Measurements from ENCODE around the gene USP40.

DNA sequence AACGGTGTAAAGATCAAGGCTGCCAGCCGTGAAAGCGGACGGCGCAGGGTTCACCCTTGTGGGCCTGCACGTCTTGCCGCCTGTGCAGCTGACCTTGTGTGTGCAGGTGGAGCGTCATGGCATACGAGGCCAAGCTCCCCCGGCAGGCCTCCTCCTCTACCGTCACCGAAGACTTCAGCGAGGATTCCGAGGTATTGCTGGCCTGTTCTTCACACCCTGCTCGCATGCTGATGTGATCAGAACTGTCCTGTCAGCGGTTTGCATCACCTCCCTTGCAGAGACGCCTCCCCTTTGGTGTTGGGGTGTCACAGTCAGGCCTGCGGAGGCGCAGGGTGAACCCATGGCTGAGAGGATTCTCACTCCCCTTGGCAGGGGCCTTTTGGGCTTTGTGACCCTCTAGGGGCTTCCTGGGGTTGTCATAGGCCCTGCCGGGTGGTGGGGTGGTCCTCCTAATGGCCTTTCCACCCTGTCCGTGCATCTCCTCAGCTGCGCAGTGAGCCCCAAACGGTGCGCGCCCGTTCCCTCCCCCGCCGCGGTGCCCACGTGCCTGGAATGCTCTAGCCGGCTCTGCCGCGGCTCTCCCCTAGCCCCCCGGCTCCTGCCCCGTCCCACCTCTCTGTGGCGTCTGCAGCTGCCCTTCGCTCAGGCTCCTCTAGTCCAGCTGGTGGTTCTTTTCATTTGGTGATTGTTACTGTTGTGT is 119.8 kb downstream of the USP40 start:
- TF ChIP-seq, protein P1, sequence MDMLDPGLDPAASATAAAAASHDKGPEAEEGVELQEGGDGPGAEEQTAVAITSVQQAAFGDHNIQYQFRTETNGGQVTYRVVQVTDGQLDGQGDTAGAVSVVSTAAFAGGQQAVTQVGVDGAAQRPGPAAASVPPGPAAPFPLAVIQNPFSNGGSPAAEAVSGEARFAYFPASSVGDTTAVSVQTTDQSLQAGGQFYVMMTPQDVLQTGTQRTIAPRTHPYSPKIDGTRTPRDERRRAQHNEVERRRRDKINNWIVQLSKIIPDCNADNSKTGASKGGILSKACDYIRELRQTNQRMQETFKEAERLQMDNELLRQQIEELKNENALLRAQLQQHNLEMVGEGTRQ (IDR thresholded peaks at IDR 0.05), result no peak
- TF ChIP-seq, protein P2, sequence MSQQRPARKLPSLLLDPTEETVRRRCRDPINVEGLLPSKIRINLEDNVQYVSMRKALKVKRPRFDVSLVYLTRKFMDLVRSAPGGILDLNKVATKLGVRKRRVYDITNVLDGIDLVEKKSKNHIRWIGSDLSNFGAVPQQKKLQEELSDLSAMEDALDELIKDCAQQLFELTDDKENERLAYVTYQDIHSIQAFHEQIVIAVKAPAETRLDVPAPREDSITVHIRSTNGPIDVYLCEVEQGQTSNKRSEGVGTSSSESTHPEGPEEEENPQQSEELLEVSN (IDR thresholded peaks at IDR 0.05; ENCODE audit: borderline replicate concordance, low read depth), result no peak
- TF ChIP-seq, protein P3, sequence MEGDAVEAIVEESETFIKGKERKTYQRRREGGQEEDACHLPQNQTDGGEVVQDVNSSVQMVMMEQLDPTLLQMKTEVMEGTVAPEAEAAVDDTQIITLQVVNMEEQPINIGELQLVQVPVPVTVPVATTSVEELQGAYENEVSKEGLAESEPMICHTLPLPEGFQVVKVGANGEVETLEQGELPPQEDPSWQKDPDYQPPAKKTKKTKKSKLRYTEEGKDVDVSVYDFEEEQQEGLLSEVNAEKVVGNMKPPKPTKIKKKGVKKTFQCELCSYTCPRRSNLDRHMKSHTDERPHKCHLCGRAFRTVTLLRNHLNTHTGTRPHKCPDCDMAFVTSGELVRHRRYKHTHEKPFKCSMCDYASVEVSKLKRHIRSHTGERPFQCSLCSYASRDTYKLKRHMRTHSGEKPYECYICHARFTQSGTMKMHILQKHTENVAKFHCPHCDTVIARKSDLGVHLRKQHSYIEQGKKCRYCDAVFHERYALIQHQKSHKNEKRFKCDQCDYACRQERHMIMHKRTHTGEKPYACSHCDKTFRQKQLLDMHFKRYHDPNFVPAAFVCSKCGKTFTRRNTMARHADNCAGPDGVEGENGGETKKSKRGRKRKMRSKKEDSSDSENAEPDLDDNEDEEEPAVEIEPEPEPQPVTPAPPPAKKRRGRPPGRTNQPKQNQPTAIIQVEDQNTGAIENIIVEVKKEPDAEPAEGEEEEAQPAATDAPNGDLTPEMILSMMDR (IDR thresholded peaks at IDR 0.05), result no peak
- TF ChIP-seq SMC3 (IDR thresholded peaks at IDR 0.05), result no peak
- TF ChIP-seq ZFP36 (IDR thresholded peaks at IDR 0.05; ENCODE audit: borderline replicate concordance, partially characterized antibody), result no peak
- TF ChIP-seq BHLHE40 (IDR thresholded peaks at IDR 0.05; ENCODE audit: low read depth, low read length), result no peak
- TF ChIP-seq, protein P4, sequence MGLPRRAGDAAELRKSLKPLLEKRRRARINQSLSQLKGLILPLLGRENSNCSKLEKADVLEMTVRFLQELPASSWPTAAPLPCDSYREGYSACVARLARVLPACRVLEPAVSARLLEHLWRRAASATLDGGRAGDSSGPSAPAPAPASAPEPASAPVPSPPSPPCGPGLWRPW (IDR thresholded peaks at IDR 0.05), result no peak
- TF ChIP-seq, protein P5, sequence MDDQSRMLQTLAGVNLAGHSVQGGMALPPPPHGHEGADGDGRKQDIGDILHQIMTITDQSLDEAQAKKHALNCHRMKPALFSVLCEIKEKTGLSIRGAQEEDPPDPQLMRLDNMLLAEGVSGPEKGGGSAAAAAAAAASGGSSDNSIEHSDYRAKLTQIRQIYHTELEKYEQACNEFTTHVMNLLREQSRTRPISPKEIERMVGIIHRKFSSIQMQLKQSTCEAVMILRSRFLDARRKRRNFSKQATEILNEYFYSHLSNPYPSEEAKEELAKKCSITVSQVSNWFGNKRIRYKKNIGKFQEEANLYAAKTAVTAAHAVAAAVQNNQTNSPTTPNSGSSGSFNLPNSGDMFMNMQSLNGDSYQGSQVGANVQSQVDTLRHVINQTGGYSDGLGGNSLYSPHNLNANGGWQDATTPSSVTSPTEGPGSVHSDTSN (IDR thresholded peaks at IDR 0.05), result no peak
- TF ChIP-seq JUNB (IDR thresholded peaks at IDR 0.05), result no peak
- TF ChIP-seq POLR2A (IDR thresholded peaks at IDR 0.05; ENCODE audit: low read length), result no peak
- TF ChIP-seq, protein P6, sequence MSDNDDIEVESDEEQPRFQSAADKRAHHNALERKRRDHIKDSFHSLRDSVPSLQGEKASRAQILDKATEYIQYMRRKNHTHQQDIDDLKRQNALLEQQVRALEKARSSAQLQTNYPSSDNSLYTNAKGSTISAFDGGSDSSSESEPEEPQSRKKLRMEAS (IDR thresholded peaks at IDR 0.05), result no peak
- TF ChIP-seq MAZ (IDR thresholded peaks at IDR 0.05; ENCODE audit: borderline replicate concordance, low read depth, low read length), result no peak
